Right hindlimb (tissue), 1 donor: ENCODE measurements around the gene AFTPH.

Source experiments
- DNase-seq: peaks from one replicate; pipeline ENCODE4 v3.0.0-alpha.2; 2018

The AFTPH gene

DNA sequence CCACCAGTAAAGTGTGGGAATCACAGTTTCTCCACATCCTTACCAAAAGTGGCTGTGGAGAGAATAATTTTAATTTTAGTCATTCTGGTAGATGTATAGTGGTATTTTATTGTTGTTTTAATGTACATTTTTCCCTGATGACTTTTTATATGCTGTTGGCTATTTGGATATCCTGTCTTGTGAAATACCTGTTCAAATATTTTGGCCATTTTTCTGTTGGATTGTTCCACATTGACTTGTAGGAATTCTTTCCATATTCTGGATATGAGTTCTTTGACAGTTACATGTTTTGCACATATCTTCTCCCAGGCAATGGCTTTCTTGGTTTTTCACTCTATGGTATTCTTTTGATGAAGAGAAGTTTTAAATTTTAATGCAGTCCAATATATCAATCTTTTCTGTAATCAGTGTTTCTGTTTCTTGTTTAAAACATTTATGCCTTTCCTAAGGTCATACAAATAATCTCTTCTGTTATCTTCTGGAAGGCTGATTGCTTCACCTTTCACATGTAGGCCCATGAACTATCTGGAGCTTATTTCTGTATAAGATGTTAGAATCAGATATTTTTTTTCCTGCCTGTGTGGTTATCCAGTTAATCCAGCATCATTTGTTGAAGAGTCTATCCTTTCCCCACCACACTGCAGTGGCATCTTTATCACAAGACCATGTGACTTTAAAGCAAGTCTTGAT lies 19.0 kb downstream of the AFTPH start:
- no peak for DNase-seq

DNA sequence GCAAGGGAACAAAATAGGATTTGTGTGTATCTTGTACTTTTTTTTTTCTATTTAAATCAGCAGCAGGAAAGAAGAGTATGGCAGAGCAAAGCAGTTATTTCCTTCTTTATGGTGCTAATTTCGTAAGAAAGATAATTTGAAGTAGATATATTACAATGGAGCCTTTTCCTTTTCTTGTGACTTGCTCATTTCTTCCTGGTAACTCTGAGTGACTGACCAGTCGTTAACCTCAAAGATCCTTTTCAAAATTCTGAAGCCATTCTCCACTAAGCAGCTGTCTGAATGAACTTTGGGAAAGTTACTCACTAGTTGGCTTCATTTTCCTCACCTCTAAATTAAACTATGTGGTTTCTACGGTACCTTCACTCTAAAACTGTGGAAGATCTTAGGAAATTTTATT lies 24.6 kb downstream of the AFTPH start:
- DNase-seq = no peak

DNA sequence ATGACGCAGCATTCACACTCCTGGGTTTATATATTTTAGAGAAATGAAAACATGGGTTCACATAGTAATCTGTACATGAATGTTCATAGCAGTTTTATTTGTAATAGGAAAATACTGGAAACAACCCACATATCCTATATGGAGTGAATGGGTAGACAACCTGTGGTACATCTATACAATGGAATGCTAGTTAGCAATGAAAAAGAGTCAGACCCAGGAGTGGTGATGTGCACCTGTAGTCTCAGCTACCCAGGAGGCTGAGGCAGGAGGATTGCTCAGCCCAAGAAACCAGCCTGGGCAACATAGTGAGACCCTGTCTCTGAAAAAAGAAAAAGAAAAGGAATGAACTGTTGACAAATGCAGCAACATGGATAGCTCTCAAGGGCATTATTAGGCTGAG lies 25.9 kb downstream of the AFTPH start:
- DNase-seq = no peak

DNA sequence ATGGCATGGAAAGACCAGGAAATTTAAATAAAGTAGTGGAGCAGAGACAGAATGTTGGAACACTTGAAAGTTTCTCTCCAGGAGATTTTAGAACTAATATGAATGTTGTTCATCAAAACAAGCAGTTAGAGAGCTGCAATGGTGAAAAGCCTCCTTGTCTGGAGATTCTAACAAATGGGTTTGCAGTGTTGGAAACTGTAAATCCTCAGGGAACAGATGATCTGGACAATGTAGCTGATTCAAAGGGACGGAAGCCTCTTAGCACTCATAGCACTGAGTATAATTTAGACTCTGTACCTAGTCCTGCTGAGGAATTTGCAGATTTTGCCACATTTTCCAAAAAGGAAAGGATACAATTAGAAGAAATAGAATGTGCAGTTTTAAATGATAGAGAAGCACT lies 27.7 kb downstream of the AFTPH start:
- DNase-seq = no peak

DNA sequence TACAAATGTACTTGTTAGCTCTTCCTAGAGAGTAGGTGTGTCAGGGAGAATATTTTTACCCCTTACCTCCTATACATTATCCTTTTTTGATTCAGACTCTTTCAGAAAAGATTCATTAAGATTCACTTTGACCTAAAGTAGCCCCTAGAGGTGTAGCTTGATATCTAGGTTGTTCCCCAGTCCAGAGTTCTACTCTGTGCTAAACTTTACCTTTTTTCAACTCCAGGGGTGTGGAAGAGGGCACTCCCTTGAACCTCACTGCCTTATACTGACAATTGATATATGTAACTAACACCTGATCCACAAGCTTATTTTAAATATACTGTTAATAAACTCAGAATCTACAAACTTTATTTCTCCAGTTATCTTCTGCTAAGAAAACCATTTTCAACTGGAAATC lies 30.0 kb downstream of the AFTPH start:
- no peak for DNase-seq

DNA sequence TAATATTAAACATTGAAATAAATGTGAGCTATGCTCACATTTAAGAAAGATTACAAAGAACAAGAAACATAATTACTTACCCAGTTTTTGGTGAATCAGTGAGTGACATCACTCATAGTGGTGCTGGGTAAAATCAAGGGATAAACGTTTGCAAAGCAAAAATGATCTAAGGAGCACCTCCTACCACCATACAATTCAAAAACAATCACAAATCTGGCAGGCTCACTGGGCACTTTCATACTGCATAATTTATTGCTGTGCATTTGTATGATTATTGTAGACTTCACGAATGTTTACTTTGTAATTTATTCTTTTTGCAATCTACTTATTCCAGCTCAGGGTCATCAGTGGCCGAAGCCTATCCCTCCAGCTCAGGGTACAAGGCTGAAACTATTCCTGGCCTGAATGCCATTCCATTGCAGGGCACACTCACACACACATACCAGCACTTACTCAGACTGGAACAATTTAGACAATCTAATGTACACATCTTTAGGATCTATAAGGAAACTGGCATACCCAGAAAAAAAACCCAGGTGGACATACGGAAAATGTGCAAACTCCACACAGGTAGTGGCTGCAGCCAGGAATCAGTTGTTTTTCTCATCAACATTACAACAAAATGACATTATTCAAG lies 34.4 kb downstream of the AFTPH start:
- no peak for DNase-seq

DNA sequence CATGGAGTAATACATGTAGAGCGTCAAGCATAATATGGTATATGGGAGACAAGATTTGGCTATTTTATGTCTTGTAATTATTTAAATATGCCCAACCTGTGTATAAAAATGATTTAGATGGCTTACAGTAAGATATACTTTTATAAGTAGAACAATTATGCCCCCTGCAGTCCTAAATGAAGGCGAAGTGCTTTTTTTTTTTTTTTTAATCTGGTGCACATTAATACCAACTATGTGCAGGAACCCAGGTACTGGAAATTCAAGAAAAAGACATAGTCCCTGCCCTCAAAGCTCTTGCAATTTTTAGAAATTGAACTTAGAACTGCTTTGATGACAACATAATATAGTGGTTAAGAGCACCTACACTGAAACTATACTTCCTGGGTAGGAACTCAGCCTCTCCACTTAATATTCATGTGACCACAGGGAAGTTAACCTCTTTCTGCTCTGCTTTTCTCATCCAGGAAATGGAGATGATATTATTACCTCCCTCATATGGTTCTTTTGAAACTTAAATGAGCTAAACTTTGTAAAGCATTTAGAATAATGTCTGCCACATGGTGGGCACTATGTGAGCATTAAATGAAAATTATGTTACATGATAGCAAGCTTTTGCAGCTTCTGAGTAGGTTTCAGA lies 38.1 kb downstream of the AFTPH start:
- DNase-seq = no peak

DNA sequence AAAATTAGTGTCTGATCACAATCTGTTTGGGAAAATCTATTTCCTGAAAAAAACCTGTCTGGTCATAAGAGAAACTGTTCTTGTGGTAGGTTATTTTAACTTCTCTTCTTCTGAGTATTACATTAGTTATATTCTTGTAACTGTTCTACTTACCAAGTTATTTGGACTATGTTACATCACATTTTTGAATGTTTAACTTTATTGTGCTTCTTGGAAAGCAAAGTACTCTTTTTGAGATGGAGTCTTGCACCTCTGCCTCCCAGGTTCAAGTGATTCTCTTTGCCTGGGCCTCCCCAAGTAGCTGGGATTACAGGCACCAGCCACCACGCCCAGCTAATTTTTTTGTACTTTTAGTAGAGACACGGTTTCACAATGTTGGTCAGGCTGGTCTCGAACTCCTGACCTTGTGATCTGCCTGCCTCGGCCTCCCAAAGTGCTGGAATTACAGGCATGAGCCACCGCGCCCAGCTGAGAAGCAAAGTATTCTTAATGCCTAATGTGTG lies 39.4 kb downstream of the AFTPH start:
- DNase-seq = no peak

DNA sequence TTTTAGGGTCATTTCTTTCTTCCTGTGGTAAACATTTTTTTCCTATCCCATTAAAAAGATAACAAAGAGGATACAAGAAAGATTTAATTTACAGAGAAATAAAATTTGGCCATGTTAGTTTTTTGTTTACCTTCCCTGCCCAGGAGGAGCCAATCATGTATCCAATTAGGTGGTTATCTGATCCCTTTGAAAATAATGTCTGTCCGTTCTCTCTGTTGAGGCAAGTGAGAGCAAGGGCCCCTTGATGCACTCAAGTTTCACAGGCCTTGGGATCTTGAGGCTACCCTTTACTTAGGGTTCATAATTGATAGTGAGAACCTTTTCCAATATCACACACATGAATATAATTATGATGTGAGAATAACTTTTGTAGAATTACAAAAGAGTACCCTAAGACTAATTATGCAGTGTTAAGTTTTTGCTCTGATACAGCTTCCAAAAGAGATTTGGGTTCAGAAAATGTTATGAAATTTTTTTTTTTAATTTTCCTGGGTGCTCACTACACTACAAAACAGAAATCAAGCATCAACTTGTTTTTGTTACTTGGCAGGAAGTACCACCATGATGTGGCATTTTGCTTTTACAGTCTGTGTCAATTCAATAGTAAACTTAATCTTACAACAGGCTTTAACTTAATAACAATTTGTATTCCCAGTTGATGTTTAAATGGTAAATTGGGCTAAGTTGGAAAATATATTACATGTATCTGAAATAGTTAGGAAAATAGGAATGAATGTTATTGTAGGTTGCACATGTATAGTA lies 42.0 kb downstream of the AFTPH start:
- no peak for DNase-seq

DNA sequence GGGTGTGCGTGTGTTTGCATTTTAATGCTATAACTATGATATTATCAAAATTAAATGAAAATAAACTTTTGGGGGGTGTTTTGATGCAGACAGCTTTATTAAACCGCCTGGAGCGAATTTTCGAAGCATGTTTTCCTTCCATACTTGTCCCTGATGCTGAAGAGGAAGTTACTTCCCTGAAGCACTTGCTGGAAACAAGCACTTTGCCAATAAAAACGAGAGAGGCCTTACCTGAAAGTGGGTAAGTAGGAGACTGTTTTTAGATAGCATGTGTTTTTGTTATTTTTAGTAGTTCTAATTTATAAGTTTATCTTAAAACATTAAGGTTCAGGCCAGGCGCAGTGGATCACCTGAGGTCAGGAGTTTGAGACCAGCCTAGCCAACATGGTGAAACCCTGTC lies 43.3 kb downstream of the AFTPH start:
- DNase-seq = no peak

DNA sequence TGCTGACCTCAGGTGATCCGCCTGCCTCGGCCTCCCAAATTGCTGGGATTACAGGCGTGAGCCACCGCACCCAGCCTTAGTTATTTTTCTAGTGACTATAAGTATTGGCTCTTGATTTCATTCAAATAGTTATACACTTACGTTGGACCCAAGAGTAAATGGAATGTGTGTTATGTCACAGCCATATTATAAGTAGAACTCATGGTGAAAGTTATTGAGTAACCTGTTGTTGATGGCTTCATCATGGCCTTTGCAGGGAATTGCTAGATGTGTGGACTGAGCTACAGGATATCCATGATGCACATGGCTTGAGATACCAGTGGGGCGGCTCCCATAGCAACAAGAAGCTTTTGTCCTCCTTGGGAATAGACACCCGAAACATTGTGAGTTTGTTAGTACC lies 44.7 kb downstream of the AFTPH start:
- no peak for DNase-seq

DNA sequence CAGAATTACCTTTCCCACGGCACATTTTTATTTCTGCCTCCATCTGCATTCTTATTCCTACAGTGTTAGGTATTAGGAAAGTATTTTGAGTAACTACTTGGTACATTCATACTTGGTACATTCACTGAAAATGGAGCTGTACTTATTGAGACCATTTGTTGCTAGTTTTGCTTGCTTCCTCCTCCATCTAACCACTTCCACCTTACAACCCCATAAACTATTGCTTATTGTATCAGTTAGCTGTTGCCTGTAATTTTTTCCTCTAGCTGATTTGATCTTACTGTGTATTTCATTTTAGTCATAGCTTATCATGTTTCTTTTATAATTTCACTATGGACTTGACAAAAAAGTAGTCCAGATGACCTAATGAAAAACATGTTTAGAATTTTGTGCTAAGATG lies 50.7 kb downstream of the AFTPH start:
- no peak for DNase-seq

DNA sequence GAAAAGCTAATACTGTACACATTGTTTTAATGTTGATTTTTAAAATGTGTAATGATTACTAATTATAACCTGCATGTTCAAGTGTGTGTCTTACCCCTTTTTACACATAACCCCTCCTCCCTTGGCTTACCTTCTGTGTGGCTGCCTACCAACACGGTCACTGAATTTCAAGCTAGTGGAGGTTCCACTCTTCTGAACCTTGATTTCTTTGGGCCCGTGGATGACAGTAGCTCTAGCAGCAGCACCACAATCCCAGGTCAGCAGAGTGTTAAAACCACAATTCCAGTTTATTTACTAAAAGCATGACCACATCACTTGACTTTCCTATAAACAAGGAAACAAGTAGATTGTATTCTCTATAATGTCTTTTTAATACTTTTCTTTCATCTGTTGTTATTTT lies 56.9 kb downstream of the AFTPH start:
- DNase-seq = no peak

DNA sequence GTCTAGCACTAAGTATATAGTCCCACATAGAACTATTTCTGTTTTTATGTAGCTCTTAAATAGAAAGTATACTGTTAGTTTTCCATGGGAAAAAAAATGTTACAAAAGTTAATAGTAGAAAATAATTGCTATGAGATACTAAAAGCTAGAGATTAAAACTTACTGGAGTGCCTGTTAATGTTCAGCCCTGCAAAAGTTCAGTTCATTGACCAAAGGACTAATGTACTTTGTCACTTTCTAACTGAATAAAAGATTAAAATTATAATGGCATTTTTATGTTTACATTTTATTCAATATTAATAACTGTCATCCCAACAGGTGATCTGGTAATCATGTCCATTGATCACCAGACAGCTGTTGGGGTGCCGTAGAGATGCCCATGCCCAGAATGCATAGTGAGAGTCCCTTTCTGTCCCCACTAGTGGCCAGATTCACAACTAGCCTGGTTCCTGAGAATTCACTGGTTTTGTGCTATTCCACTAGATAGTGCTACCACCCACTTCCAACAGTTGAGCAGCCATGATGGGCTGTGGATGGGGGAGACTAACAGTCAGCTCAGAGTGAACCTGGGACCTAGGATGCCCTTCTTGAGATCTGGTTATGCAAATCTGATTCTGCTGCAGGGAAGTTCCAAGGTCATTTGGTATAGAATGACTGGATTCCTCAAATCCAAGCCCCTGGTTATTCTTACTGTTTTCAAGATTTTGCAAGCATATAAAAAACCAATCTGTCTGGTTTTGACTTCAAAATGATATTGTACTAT lies 57.8 kb downstream of the AFTPH start:
- DNase-seq = no peak

DNA sequence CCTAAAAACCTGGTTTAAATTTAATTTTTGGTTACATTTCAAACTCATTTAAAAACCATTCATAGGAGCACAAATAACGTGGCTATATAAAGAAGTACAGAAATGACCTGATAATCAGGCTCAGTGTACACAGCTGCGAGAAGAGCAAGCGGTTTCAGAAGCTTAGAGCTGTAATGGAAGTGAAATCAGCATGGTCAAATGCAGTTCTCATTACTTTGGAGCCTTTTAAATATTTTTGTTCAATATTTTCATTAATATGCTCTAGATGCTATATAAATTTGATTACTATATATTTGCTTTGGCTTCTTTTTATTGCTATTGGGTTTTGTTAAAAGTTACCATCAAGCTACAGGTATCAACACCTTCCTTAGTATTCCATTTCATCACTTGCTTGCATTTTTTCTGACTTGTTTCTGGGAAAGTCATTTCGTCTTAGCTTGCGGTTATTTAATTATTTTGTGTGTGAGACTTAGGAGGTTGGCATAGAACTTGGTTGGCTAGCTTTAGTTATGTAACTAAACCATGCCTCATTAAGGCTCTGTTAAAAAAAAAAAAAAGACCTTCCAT lies 58.7 kb downstream of the AFTPH start:
- DNase-seq = no peak

DNA sequence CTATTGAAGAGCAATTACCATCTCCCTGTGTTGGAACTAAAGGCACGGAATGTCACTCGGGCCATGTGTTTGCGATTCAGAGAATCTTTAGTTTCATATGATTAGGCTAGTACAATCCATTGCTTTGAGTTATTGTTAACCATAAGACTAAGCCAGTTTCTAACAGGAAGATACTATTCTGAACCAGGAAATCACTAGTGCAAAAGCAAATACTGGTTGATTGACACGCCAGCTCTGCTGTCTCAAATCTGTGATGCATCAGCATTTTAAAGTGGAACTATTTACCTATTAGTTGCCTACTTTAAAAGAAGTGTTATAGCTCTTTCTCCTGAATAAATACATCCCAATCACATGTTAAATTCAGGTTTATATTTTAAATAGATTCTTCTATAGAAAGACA lies 61.9 kb downstream of the AFTPH start:
- no peak for DNase-seq

DNA sequence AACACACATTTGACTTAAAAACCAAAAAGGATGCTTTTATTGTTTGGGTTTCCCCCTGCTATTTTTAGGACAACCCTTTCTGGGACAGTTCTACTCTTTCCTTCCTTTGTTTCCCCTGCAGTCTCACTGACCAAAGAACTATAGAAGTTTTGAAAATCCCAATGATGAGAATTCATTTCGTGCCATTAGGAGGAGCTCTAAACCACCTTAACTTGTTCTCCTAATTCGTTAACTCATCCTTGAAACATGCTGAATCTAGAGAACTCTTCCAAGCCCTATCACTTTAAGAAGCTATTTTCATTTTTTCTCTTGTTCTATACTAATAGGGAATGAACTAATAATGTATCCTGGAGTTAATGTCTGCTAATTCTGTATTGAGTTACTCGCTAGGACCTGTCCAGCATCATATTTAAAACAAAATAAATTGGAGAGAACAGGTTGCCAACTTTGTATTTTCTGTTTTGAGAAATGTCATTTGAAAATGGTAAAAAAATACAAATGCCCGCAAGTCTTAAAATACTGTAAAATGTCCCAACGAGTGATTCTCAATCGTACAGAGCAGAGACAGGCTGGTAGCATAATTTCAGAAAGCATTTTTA lies 62.9 kb downstream of the AFTPH start:
- DNase-seq = no peak

DNA sequence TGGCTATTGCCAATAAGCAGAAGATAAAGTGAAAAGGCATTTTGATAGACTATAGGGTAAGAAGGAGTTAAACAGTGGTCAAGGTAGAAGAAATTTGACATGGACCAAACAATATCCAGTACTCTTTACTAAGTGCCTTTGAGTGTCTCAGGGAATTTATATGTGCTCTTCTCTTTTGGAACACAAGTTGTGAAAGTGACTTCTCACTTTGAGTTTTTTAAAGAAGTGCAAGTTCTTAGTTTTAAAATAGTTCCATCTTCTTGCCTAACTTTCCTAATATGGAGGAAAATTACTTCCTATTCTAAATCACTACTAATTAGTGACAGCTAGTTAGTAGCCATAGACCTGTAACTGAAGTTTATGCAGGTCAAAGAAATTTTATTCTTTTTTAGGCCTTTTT lies 63.4 kb downstream of the AFTPH start:
- no peak for DNase-seq

DNA sequence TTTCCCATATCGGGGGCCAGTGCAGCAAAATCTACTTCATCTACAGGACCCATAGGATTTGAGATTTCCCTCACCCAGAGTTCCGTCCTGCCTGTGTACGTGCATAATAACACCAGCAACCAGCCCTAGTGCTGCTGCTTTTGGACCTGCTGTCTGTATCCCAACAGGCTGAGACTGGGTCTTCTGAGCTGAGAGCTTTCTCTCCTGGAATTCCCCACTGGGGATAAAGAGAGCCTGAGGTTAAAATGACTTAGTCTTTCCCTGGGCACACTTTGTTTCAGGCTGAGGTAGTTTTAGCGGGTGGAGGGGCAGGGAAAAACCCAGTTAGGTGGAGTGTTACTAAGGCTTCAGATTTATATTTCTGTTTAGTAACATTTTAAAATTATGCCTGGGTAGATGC lies 67.1 kb downstream of the AFTPH start:
- DNase-seq = no peak

DNA sequence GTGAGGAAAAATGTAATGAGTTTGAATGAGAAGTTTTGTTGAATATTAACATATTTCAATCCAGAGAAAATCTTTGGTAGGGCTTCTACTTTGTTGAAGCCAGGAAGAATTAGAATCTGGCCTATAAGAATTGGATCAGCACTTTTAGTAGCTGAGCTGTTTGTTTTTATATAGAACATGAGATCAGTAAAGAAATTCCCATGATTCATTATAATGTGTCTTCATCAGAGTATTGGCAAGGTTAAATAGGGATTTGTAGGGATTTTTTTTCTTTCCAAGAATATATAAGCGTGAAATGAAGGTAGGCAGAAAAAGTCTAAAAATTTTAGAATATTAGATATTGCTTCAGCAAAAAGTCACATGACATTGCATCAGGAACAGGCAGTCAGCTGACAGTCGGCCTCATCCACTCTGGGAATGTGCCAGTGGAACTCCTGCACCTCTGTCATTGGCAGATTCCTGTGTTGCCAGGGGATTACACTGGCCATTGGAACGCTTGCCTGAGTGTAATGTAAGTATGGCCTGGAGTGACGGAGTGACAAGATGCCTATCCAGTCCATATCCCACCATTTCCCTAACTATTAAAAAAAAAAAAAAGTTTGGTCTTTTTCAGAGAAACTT lies 69.0 kb downstream of the AFTPH start:
- no peak for DNase-seq

DNA sequence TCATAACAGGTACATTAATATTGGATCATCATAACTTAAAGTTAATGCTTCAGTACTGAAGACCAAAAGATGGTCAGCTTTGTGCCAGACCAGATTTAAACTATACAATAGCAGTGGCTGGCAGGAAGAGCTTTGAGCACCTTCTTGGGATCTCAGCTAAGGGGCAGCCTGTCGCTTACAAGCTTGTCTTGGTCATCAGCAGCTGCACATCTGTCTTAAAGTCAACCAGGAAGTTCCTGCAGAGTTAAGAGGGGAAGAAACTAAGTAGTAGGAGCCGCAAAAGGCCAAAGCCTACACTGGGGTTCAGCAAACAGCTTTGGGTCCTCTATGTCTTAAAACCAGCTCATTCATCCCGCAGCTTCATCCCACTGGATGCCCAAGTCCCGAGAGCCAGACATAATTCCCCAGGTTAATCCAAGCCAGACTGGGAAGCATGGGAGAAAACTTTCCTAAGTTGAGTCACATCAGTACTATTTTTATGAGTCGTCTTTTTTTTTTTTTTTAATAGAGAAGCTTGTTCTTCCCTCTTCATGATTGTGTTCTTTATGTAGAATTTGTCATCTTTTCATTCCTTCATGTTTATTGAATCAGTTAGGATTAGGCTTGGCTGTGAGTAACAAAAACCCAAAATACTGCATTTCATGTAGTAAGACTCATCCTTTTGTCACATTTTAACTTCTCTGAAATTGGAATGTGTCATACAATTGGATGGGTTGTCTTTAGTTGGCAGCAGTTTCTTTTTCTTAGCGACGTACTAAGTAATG lies 70.3 kb downstream of the AFTPH start:
- no peak for DNase-seq
